ENCODE measurements around the gene MCTP1. TPM values are rescaled to one million over a fixed set of nuclear protein-coding genes. Genes with fewer than 3 reads are reported as not detected.

The MCTP1 gene
- total and polyA plus RNA-seq, 9 donors, result 4.3 to 11.0 (median 7.3) TPM

DNA sequence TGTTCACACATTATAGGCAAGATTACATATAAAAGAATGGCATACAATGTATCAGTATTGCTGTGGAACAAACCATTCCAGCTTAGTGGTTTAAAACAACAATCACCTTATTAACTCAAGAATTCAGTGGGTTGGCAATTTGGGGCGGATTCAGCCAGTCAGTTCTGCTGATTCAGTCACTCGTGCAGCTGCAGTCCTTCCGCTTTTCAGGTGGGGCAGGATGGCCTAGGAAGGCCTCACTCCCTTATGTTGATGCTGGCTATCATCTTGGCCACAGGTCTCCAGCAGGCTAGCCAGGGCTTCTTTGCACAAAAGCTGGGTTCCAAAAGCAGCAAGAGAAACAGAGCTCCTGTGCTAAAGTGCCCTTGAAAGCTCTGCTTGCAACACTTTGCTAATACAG is 150.6 kb downstream of the MCTP1 start:
- Histone ChIP-seq H3K27ac (ENCODE audit: low read length) (no peak overlapping the region), H3K4me3 (ENCODE audit: low read length) (no peak overlapping the region), H3K9me3 (replicated peaks; ENCODE audit: control insufficient read depth, low read depth, low read length) (no peaks in the 10 kb centered on the region), H3K27me3 (ENCODE audit: control insufficient read depth, insufficient read depth, low read length) (no peaks in the 10 kb centered on the region), H3K4me1 (ENCODE audit: control insufficient read depth, insufficient read depth, low read length) (no peaks in the 10 kb centered on the region), H3K36me3 (ENCODE audit: control insufficient read depth, insufficient read depth, low read length) (no peaks in the 10 kb centered on the region)
- DNase-seq, result no peak
- WGBS (ENCODE audit: insufficient coverage), result 86% methylated on average over 3 of the region's 3 CpGs

GRCh38 chr5:95132096-95132495 is 152.8 kb downstream of the MCTP1 start:
- H3K36me3 ChIP-seq (ENCODE audit: control insufficient read depth, insufficient read depth, low read length), result no peaks in the 10 kb centered on the region
- H3K27ac ChIP-seq (ENCODE audit: low read length), result no peak overlapping the region
- H3K4me1 ChIP-seq (ENCODE audit: control insufficient read depth, insufficient read depth, low read length), result no peaks in the 10 kb centered on the region
- DNase-seq, result no peak
- no peaks in the 10 kb centered on the region for H3K9me3 ChIP-seq (replicated peaks; ENCODE audit: control insufficient read depth, low read depth, low read length)
- WGBS (ENCODE audit: insufficient coverage), result no CpG with 5 or more reads among the region's 1 CpG
- H3K4me3 ChIP-seq (ENCODE audit: low read length), result no peak overlapping the region
- H3K27me3 ChIP-seq (ENCODE audit: control insufficient read depth, insufficient read depth, low read length), result no peaks in the 10 kb centered on the region

DNA sequence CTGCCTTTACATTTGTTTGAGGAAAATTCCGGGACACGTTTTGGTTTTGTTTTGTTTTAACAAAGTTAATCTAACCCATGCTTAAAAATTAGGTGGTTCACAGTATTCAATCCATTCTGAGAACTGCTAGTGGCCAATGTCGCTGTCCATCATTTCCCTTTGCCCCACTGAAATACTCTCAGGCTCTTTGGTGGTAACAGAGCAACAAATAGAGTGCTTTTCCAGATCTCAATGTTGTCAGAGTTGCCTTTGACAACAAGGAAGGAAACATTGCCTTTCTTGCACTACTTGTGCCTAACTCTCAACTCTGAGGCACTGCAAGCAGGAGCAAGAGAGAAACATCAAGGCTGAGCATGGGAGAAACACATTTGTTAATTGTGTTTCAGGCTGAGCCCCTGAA is 154.0 kb downstream of the MCTP1 start:
- H3K27me3 ChIP-seq (ENCODE audit: control insufficient read depth, insufficient read depth, low read length), result no peaks in the 10 kb centered on the region
- peak; percentile 80 for DNase-seq
- no peaks in the 10 kb centered on the region for H3K4me1 ChIP-seq (ENCODE audit: control insufficient read depth, insufficient read depth, low read length)
- H3K27ac ChIP-seq (ENCODE audit: low read length), result peak overlapping the region; percentile 60
- no peak overlapping the region for H3K4me3 ChIP-seq (ENCODE audit: low read length)
- 83% methylated on average over 1 of the region's 3 CpGs for WGBS (ENCODE audit: insufficient coverage)
- no peaks in the 10 kb centered on the region for H3K36me3 ChIP-seq (ENCODE audit: control insufficient read depth, insufficient read depth, low read length)
- H3K9me3 ChIP-seq (replicated peaks; ENCODE audit: control insufficient read depth, low read depth, low read length), result no peaks in the 10 kb centered on the region

DNA sequence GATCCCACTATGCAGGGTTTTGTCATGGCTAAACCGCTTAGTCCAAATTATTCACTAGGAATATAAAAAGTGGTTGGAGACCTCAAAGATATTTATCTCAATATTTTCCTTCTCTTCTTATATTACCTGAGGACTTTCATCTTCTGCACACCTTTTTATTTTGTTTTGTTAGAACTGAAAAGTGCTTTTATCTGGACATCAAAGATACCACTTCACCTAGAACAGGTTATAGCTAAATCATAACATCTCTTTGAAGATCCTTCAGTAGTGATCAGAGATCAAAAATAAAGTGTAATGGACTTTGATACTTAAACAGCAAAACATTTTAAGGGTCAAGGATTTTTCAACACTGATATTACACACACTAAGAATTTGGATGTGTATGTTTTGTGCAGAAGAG is 160.2 kb downstream of the MCTP1 start:
- Histone ChIP-seq H3K27me3 (ENCODE audit: control insufficient read depth, insufficient read depth, low read length) (no peaks in the 10 kb centered on the region), H3K27ac (ENCODE audit: low read length) (no peak overlapping the region), H3K36me3 (ENCODE audit: control insufficient read depth, insufficient read depth, low read length) (no peaks in the 10 kb centered on the region), H3K4me3 (ENCODE audit: low read length) (no peak overlapping the region), H3K4me1 (ENCODE audit: control insufficient read depth, insufficient read depth, low read length) (no peaks in the 10 kb centered on the region), H3K9me3 (replicated peaks; ENCODE audit: control insufficient read depth, low read depth, low read length) (no peaks in the 10 kb centered on the region)
- DNase-seq, result no peak
- no CpG with 5 or more reads among the region's 1 CpG for WGBS (ENCODE audit: insufficient coverage)

- H3K27me3 ChIP-seq (ENCODE audit: control insufficient read depth, insufficient read depth, low read length), result no peaks in the 10 kb centered on the region
- no peak overlapping the region for H3K27ac ChIP-seq (ENCODE audit: low read length)
- no peaks in the 10 kb centered on the region for H3K4me1 ChIP-seq (ENCODE audit: control insufficient read depth, insufficient read depth, low read length)
- H3K36me3 ChIP-seq (ENCODE audit: control insufficient read depth, insufficient read depth, low read length), result no peaks in the 10 kb centered on the region
- no CpG with 5 or more reads among the region's 2 CpGs for WGBS (ENCODE audit: insufficient coverage)
- H3K4me3 ChIP-seq (ENCODE audit: low read length), result no peak overlapping the region
- no peaks in the 10 kb centered on the region for H3K9me3 ChIP-seq (replicated peaks; ENCODE audit: control insufficient read depth, low read depth, low read length)
- no peak for DNase-seq
Observed at GRCh38 chr5:95124101-95124500, 160.8 kb downstream of the MCTP1 start.

DNA sequence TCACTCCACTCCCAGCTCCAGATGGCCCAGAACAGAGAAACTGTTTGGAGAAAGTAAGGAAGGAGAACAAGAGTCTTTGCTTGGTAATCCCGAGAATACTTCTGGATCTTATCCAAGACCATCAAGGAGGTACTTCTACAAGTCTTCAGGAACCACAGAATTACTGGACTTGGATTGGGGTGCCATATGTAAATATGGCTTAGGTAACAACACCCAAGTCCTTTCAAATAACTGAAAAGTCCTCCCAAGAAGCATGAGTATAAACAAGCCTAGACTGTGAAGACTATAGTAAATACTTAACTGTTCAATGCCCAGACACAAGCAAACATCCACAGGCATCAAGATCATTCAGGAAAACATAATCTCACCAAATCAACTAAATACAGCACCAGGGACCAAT is 170.0 kb downstream of the MCTP1 start:
- WGBS (ENCODE audit: insufficient coverage), result no CpG with 5 or more reads among the region's 1 CpG
- Histone ChIP-seq H3K27me3 (ENCODE audit: control insufficient read depth, insufficient read depth, low read length) (no peaks in the 10 kb centered on the region), H3K9me3 (replicated peaks; ENCODE audit: control insufficient read depth, low read depth, low read length) (no peaks in the 10 kb centered on the region), H3K27ac (ENCODE audit: low read length) (no peak overlapping the region), H3K36me3 (ENCODE audit: control insufficient read depth, insufficient read depth, low read length) (no peaks in the 10 kb centered on the region), H3K4me3 (ENCODE audit: low read length) (no peak overlapping the region), H3K4me1 (ENCODE audit: control insufficient read depth, insufficient read depth, low read length) (no peaks in the 10 kb centered on the region)
- DNase-seq, result no peak

DNA sequence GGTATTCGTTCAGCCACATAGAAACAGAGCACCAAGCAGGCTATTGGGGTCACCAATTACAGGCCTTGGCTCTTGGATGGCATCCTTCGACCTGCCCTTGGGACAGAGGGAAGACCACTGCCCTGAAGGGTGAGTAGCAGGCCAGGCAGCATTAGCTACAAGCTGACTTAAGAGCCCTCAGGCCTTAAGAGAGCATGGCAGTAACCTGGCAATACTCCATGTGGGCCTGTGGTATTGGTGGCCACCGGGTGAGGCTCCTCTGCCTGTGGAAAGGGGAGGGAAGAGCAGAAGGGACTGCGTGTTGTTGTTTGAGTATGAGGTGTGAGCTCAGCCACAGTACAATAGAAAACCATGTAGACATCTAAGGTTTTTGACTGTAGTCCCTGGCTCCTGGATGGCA is 170.6 kb downstream of the MCTP1 start:
- WGBS (ENCODE audit: insufficient coverage), result 100% methylated on average over 3 of the region's 4 CpGs
- DNase-seq, result no peak
- Histone ChIP-seq H3K9me3 (replicated peaks; ENCODE audit: control insufficient read depth, low read depth, low read length) (no peaks in the 10 kb centered on the region), H3K4me3 (ENCODE audit: low read length) (no peak overlapping the region), H3K36me3 (ENCODE audit: control insufficient read depth, insufficient read depth, low read length) (no peaks in the 10 kb centered on the region), H3K4me1 (ENCODE audit: control insufficient read depth, insufficient read depth, low read length) (no peaks in the 10 kb centered on the region), H3K27ac (ENCODE audit: low read length) (no peak overlapping the region), H3K27me3 (ENCODE audit: control insufficient read depth, insufficient read depth, low read length) (no peaks in the 10 kb centered on the region)

DNA sequence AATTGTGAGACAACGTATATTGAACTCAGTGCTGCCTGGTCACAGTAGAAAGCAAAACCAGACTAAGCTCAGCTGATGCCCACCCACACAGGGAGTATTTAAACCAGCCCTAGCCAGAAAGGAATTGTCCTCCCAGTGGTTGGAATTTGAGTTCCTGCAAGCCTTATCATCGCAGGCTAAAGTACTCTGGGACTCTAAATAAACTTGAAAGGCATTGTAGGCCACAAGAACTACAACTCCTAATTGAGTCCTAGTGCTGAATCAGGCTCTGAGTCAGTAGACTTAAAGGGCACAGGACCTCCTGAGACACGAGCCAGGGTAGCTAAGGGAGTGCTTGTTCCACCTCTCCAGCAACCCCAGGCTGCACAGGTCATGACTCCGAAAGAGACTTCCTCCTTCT is 171.4 kb downstream of the MCTP1 start:
- Histone ChIP-seq H3K27ac (ENCODE audit: low read length) (no peak overlapping the region), H3K27me3 (ENCODE audit: control insufficient read depth, insufficient read depth, low read length) (no peaks in the 10 kb centered on the region), H3K9me3 (replicated peaks; ENCODE audit: control insufficient read depth, low read depth, low read length) (no peaks in the 10 kb centered on the region), H3K36me3 (ENCODE audit: control insufficient read depth, insufficient read depth, low read length) (no peaks in the 10 kb centered on the region), H3K4me1 (ENCODE audit: control insufficient read depth, insufficient read depth, low read length) (no peaks in the 10 kb centered on the region), H3K4me3 (ENCODE audit: low read length) (no peak overlapping the region)
- no peak for DNase-seq
- WGBS (ENCODE audit: insufficient coverage), result no CpG with 5 or more reads among the region's 4 CpGs

DNA sequence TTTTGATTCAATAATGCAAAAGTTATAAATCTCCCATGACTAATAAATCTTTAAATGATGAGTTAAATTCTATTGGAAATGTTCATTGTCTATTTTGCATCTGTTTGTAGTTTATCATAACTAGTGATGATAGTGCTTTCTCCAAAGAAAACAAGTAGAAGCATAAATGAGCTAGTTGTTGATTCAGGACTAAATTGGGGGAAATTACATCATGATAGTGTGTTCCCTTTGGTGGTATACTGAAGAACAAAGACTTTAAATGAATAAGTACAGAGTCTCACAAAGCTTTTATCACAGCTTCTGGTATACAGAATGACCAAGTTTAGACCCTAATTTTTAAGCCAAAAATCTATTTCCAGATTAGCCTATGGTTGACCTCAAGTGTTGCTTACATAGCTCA is 173.8 kb downstream of the MCTP1 start:
- H3K27me3 ChIP-seq (ENCODE audit: control insufficient read depth, insufficient read depth, low read length), result no peaks in the 10 kb centered on the region
- H3K36me3 ChIP-seq (ENCODE audit: control insufficient read depth, insufficient read depth, low read length), result no peaks in the 10 kb centered on the region
- H3K4me3 ChIP-seq (ENCODE audit: low read length), result no peak overlapping the region
- H3K4me1 ChIP-seq (ENCODE audit: control insufficient read depth, insufficient read depth, low read length), result no peaks in the 10 kb centered on the region
- no peaks in the 10 kb centered on the region for H3K9me3 ChIP-seq (replicated peaks; ENCODE audit: control insufficient read depth, low read depth, low read length)
- H3K27ac ChIP-seq (ENCODE audit: low read length), result no peak overlapping the region
- DNase-seq, result no peak

GRCh38 chr5:95110118-95110517 is 174.8 kb downstream of the MCTP1 start:
- Histone ChIP-seq H3K36me3 (ENCODE audit: control insufficient read depth, insufficient read depth, low read length) (no peaks in the 10 kb centered on the region), H3K9me3 (replicated peaks; ENCODE audit: control insufficient read depth, low read depth, low read length) (no peaks in the 10 kb centered on the region), H3K4me3 (ENCODE audit: low read length) (no peak overlapping the region), H3K27me3 (ENCODE audit: control insufficient read depth, insufficient read depth, low read length) (no peaks in the 10 kb centered on the region), H3K27ac (ENCODE audit: low read length) (no peak overlapping the region), H3K4me1 (ENCODE audit: control insufficient read depth, insufficient read depth, low read length) (no peaks in the 10 kb centered on the region)
- no CpG with 5 or more reads among the region's 1 CpG for WGBS (ENCODE audit: insufficient coverage)
- DNase-seq, result no peak

DNA sequence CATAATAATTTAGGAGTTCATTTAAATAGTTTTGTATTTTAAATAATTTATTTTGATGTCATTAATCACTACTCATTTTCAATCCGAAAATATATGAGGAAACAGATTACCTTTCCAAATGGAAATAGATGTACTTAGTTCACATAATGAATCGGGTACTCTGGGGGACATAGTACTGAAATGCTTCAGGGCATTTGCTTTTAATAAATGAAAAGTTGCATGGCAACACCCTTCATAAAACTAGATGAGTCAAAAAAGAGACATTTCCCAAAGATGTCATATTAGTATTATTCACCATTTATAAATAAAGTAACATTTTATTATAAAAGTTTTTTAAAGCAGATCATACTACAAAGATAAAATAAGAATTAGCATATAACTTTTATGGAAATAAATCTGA is 177.8 kb downstream of the MCTP1 start:
- WGBS (ENCODE audit: insufficient coverage), result no CpG with 5 or more reads among the region's 2 CpGs
- Histone ChIP-seq H3K27ac (ENCODE audit: low read length) (no peak overlapping the region), H3K9me3 (replicated peaks; ENCODE audit: control insufficient read depth, low read depth, low read length) (no peaks in the 10 kb centered on the region), H3K4me3 (ENCODE audit: low read length) (no peak overlapping the region), H3K27me3 (ENCODE audit: control insufficient read depth, insufficient read depth, low read length) (no peaks in the 10 kb centered on the region), H3K4me1 (ENCODE audit: control insufficient read depth, insufficient read depth, low read length) (no peaks in the 10 kb centered on the region), H3K36me3 (ENCODE audit: control insufficient read depth, insufficient read depth, low read length) (no peaks in the 10 kb centered on the region)
- no peak for DNase-seq

All from muscle of leg (tissue), 11 donors.